T-helper 2 cell treated with Interferon-gamma antibody and Interleukin-4, amounts not matched to agents 5 μg/mL and 100 μg/mL, for 36 hours (primary cell): ENCODE measurements around the gene SHLD1.
"Not testable (repeated sequence)": the region's sequence is repeated elsewhere in the genome, so short reads cannot be mapped to it uniquely, and the experiment has no call there.

ENCODE experiments used
- DNase-seq: peaks from one replicate; pipeline ENCODE4 v3.0.0; 2021; ENCODE audit warnings: low spot score
- H3K27ac Mint-ChIP-seq: one replicate; pipeline ENCODE4 v1.8.0; 2021; ENCODE audit warnings: mild to moderate bottlenecking, mixed read lengths
- H3K27me3 Mint-ChIP-seq: one replicate; pipeline ENCODE4 v1.8.0; 2021; ENCODE audit warnings: low read depth, mixed read lengths
- H3K36me3 Mint-ChIP-seq: one replicate; pipeline ENCODE4 v1.8.0; 2021; ENCODE audit warnings: low read depth, mixed read lengths
- H3K4me1 Mint-ChIP-seq: one replicate; pipeline ENCODE4 v1.8.0; 2021; ENCODE audit warnings: low read depth, mixed read lengths
- H3K4me3 Mint-ChIP-seq: one replicate; pipeline ENCODE4 v1.8.0; 2022; ENCODE audit warnings: mild to moderate bottlenecking, moderate library complexity, mixed read lengths
- H3K9me3 Mint-ChIP-seq: one replicate; pipeline ENCODE4 v1.8.0; 2021; ENCODE audit warnings: mixed read lengths

The SHLD1 gene

DNA sequence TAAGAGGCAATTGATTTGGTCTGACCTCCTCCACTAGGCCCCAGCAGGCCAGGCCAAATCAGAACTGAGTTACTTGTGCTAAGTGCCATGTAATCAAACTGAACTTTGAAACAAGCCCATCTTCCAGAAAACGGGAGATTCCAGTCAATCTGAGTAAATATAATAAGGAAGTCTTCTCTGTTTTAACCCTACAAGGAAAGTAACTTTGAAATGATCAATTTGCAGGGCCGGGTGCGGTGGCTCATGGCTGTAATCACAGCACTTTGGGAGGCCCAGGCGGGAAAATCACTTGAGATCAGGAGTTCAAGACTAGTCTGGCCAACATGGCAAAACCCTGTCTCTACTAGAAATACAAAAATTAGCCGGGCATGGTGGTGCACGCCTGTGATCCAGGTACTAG, 2.0 kb upstream of the SHLD1 start:
- no peaks in the 10 kb centered on the region for H3K27me3 Mint-ChIP-seq
- no peak overlapping the region for H3K4me3 Mint-ChIP-seq
- H3K36me3 Mint-ChIP-seq, result peaks cover 12% of the 10 kb centered on the region
- DNase-seq, result no peak
- peaks cover 15% of the 10 kb centered on the region for H3K4me1 Mint-ChIP-seq
- H3K27ac Mint-ChIP-seq, result no peak overlapping the region
- H3K9me3 Mint-ChIP-seq, result peaks cover 4% of the 10 kb centered on the region

DNA sequence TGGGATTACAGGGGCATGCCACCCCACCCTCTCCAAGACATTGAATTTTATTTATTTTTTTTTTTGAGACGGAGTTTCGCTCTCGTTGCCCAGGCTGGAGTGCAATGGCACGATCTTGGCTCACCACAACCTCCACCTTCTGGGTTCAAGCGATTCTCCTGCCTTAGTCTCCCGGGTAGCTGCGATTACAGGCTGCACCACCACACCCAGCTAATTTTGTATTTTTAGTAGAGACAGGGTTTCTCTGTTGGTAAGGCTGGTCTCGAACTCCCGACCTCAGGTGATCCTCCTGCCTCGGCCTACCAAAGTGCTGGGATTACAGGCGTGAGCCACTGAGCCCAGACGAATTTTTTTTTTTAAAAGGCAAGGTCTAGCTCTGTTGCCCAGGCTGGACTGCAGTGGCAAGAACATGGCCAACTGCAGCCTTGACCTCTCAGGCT, 669 bp upstream of the SHLD1 start:
- not testable (repeated sequence) for H3K27ac Mint-ChIP-seq, H3K27me3 Mint-ChIP-seq, DNase-seq, H3K4me3 Mint-ChIP-seq, H3K9me3 Mint-ChIP-seq
- peaks cover 15% of the 10 kb centered on the region for H3K4me1 Mint-ChIP-seq
- peaks cover 12% of the 10 kb centered on the region for H3K36me3 Mint-ChIP-seq

DNA sequence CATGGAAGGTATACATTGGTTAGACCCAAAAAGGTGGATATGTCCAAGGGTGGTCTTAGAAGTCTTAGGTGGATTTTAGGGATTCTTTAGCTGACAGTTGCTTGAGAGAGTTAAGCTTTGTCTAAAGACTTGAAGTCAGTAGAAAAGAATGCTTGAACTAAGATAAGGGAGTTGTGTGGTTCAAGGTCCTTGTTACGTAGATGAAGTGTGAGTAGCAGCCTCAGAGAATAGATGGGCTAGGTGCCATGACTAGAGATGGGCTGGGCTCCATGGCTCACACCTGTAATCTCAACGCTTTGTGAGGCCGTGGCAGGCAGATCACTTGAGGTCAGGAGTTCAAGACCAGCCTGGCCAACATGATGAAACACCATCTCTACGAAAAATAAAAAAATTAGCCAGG, 1.7 kb downstream of the SHLD1 start:
- no peak for DNase-seq
- H3K4me1 Mint-ChIP-seq, result peaks cover 16% of the 10 kb centered on the region
- H3K9me3 Mint-ChIP-seq, result peaks cover 4% of the 10 kb centered on the region
- H3K4me3 Mint-ChIP-seq, result peak overlapping the region; percentile 90
- H3K36me3 Mint-ChIP-seq, result peaks cover 12% of the 10 kb centered on the region
- H3K27ac Mint-ChIP-seq, result no peak overlapping the region
- no peaks in the 10 kb centered on the region for H3K27me3 Mint-ChIP-seq

DNA sequence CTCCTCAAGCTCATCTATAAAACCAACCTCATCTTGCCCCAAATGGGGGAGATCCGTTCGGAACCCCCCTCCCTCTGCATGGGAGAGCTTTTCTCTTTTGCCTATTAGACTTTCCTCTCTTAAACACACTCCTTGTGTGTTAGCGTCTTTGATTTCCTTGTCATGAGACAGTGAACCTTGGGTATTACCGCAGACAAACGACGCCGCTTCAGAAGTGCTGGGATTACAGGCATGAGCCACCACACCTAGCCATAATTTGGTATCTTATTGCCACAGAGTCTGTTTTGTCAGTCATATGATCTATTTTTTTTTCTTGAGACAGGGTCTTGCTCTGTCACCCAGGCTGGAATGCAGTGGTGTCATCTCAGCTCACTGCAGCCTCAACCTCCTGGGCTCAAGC, 3.6 kb downstream of the SHLD1 start:
- peaks cover 16% of the 10 kb centered on the region for H3K4me1 Mint-ChIP-seq
- H3K4me3 Mint-ChIP-seq, result no peak overlapping the region
- H3K36me3 Mint-ChIP-seq, result peaks cover 17% of the 10 kb centered on the region
- no peaks in the 10 kb centered on the region for H3K27me3 Mint-ChIP-seq
- DNase-seq, result no peak
- H3K27ac Mint-ChIP-seq, result no peak overlapping the region
- H3K9me3 Mint-ChIP-seq, result peaks cover 4% of the 10 kb centered on the region

DNA sequence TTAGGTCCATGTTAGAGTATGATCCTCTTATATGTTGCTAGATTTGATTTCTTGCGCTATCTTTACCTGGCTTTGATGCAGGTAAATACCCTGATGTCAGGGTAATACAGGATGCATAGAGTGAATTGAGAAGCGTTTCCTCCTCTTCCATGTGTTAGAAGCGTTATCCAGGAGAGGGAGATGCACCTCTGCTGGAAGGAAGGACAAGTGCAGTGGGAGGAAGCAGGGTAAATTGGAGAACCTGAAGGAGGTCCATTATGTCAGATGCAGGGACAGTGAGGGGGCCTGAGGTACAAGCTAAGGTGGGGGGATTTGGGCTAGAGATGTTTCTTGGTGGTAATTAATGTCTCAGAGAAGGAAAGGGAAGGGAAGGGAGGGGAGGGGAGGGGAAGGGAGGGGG, 7.7 kb downstream of the SHLD1 start:
- Mint-ChIP-seq H3K27ac (no peak overlapping the region), H3K4me3 (no peak overlapping the region), H3K27me3 (no peaks in the 10 kb centered on the region), H3K9me3 (no peaks in the 10 kb centered on the region), H3K4me1 (peaks cover 21% of the 10 kb centered on the region), H3K36me3 (peaks cover 23% of the 10 kb centered on the region)
- no peak for DNase-seq

DNA sequence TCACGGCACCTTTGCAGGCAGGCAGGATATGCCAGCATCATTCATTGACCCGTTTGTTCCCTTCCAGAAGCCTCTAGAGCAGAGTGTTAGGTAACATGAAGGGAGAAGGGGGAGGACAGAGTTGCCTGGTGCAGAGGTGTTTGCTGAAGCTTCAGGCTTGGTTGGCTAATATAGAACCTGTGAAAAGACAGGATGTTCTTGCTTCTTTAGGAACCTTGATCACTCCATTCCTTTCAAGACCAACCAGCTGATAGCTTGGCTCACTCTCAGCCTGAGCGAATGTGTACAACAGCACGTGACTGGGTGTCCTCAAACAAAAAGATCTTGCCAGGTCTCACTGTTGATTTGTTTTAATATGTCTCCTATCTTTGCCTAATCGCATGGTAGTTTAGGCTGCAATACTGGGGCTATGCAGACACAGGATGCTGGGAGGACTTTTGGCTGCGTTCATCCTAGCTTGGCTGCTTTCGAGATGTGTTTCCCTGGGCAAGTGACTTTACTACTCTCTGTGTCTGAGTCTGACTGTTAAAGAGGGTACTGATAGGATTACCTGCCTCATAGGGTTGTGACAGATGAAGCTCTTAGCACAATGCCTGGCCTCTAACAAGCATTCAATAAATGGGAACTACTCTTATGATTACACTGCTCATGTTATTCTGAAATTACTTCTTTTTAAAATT, 16.0 kb downstream of the SHLD1 start:
- Mint-ChIP-seq H3K4me3 (no peak overlapping the region), H3K4me1 (peaks cover 15% of the 10 kb centered on the region), H3K27ac (no peak overlapping the region), H3K27me3 (no peaks in the 10 kb centered on the region), H3K36me3 (peaks cover 23% of the 10 kb centered on the region), H3K9me3 (no peaks in the 10 kb centered on the region)
- DNase-seq, result no peak

DNA sequence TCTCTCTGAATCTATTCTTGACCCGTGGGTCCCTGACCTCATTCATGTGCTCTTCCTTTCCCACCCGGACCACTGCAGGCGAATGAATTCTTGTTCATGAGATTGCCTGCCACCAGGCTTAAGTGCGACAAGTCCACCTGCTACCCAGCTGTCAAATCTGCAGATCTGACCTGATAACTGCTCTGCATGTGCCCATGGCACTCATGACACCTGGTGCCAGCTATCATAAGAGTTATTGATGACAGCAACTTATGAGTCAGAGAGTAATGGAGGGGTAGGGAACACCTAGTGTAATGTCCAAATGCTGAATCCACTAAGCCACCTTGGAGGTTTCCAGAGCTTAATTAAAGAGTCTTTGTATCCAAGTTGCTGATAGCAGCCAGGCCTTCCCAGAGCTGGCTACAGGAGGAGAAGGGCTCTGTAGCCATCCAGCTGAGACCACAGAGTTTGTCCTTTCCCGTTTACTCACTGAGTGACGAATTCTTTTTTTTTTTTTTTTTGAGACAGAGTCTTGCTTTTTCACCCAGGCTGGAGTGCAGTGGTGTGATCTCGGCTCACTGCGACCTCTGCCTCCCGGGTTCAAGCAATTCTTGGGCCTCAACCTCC, 17.4 kb downstream of the SHLD1 start:
- Mint-ChIP-seq H3K36me3 (peaks cover 23% of the 10 kb centered on the region), H3K4me1 (peaks cover 12% of the 10 kb centered on the region), H3K9me3 (no peaks in the 10 kb centered on the region), H3K4me3 (no peak overlapping the region), H3K27ac (no peak overlapping the region), H3K27me3 (no peaks in the 10 kb centered on the region)
- no peak for DNase-seq

DNA sequence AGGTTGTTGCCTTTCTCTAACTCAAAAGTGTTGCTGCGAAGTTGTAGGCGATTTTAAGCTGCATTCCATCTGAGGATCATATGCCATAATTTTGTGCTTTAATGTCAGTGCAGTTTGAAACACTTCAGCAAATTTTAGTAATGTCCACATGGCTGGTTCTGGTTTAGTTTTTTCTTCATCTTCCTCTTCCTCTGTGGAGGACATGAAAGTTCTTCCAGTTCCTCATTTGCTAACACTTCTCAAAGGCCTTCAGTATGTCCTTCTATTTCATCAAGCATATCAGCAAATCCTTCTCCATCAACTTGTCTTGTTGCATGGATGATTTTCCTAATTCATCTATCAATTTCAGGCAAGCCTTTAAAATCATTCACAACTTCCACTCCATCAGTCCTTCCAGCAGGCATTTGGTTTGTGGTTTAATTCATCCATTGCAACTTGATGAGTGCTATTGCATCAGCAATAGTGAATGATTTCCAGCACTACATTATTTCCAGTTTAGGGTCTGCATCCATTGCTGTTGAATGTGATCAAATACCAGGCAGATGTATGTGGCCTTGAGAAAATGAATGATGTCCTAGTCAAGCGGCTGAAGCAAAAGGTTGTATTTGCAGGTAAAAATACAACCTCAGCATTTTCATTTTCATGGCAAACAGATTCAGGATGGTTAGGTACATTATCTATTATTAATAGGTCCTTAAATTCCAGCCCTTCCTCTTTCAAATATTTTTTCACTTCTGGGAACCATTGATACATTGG, 20.2 kb downstream of the SHLD1 start:
- H3K36me3 Mint-ChIP-seq, result peaks cover 32% of the 10 kb centered on the region
- peaks cover 10% of the 10 kb centered on the region for H3K4me1 Mint-ChIP-seq
- no peaks in the 10 kb centered on the region for H3K9me3 Mint-ChIP-seq
- no peak overlapping the region for H3K4me3 Mint-ChIP-seq
- H3K27ac Mint-ChIP-seq, result no peak overlapping the region
- no peaks in the 10 kb centered on the region for H3K27me3 Mint-ChIP-seq
- no peak for DNase-seq

DNA sequence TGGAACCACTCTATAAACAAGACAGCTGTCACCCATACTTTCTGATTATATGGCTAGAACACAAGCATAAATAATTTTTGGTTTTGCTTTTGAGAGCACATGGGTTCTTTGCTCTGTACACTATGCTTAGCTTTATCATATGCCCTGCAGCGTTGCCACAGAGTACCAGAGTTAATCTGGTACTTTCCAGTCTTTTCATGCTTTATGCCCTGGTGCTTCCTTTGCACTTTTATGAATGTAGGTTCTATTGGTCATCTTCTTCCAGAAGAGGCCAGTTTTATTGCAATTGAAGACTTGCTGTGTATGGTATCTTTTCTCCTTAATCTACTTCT, 20.8 kb downstream of the SHLD1 start:
- Mint-ChIP-seq H3K27ac (no peak overlapping the region), H3K4me1 (peaks cover 10% of the 10 kb centered on the region), H3K4me3 (no peak overlapping the region)

DNA sequence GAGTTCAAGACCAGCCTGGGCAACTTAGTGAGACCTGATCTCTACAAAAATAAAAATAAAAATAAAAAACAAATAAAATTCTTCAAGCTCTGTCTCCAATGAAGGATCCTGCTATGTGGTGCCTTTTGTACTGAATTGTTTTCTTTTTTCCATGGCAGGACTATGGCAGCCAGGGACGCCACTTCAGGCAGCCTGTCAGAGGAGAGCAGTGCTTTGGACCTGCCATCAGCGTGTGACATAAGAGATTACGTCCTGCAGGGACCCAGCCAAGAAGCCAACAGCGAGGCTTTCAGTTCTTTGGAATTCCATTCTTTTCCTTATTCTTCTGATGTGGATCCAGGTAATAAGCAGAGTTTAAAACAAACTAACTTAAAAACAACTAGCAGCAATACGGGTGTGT, 22.5 kb downstream of the SHLD1 start:
- H3K27ac Mint-ChIP-seq, result no peak overlapping the region

More for the DNA sequence above, 20.8 kb downstream of the SHLD1 start:
- Mint-ChIP-seq H3K27me3 (no peaks in the 10 kb centered on the region), H3K9me3 (no peaks in the 10 kb centered on the region), H3K36me3 (peaks cover 35% of the 10 kb centered on the region)
- DNase-seq, result no peak

DNA sequence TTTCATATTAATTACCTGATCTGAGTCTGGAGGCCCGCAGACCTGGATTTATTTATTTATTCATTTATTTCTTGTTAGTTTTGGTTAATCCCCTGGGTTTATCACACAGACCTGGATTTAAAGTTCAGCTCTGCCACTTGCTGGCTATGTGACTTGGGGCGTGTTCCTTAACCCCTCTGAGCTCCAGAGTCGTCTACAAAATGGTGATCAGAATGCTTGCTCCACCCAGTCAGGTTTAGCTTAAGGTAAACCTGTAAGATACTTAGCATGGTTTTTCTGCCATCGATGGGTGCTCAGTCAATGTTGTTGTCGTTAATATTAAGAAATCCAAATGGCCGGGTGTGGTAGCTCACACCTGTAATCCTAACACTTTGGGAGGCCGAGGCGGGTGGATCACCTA, 23.4 kb downstream of the SHLD1 start:
- Mint-ChIP-seq H3K4me1 (peaks cover 10% of the 10 kb centered on the region), H3K4me3 (no peak overlapping the region), H3K36me3 (peaks cover 35% of the 10 kb centered on the region), H3K27me3 (no peaks in the 10 kb centered on the region), H3K9me3 (no peaks in the 10 kb centered on the region), H3K27ac (no peak overlapping the region)
- DNase-seq, result no peak

More for the DNA sequence above, 22.5 kb downstream of the SHLD1 start:
- Mint-ChIP-seq H3K27me3 (no peaks in the 10 kb centered on the region), H3K9me3 (no peaks in the 10 kb centered on the region), H3K4me1 (peaks cover 10% of the 10 kb centered on the region), H3K4me3 (no peak overlapping the region), H3K36me3 (peaks cover 32% of the 10 kb centered on the region)
- DNase-seq, result no peak

DNA sequence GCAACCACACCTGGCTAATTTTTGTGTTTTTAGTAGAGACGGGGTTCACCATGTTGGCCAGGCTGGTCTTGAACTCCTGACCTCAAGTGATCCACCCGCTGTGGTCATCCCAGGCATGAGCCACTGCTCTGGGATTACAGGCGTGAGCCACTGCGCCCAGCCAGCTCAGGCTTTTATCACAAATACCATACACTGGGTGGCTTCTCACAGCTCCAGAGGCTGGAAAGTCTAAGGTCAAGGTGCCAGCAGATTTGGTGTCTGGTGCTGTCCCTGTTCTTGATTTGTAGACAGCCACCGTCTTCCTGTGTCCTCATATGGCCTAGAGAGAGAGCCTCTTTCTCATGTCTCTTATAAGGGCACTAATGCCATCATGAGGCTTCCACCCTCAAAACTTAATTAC, 25.9 kb downstream of the SHLD1 start:
- Mint-ChIP-seq H3K4me3 (no peak overlapping the region), H3K9me3 (no peaks in the 10 kb centered on the region), H3K36me3 (peaks cover 38% of the 10 kb centered on the region), H3K4me1 (peaks cover 12% of the 10 kb centered on the region), H3K27ac (no peak overlapping the region), H3K27me3 (no peaks in the 10 kb centered on the region)
- DNase-seq, result no peak

DNA sequence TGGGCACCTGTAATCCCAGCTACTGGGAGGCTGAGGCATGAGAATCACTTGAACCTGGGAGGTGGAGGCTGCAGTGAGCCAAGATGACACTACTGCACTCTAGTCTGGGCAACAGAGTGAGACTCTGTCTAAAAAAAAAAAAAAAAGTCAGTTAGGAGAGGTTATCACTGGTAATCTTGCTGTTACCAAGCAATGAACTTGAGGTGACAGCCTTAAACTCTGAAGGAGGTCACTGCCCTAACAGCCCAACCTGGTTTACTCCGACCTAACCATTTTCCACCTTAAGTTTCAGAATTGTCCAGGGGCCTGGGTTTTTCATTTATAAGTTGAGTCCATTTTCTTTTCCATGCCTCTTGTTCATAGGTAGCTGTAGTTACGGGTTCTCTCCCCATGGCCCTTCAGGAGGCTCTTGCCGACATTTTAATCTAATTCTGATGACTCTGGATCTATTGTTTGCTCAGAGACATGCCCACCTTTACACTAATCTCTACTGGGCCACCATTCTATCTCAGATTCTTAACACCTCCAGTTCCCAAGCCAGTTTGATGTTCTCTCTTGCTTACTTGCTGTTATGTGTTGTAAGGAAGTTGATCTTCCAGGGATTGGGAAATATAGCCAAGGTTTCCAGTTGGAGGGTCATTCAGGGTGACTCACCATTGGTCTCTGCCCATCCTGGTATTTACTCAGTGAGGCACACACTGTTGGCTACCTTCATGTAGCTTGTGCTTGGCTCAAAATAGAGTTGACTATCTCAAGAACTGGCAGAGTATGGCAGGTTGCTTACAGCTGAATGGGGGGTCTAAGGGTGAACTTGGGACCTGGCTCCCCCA, 29.1 kb downstream of the SHLD1 start:
- H3K27ac Mint-ChIP-seq, result no peak overlapping the region
- no peaks in the 10 kb centered on the region for H3K9me3 Mint-ChIP-seq
- no peak for DNase-seq
- H3K27me3 Mint-ChIP-seq, result no peaks in the 10 kb centered on the region
- H3K4me3 Mint-ChIP-seq, result no peak overlapping the region
- peaks cover 9% of the 10 kb centered on the region for H3K4me1 Mint-ChIP-seq
- H3K36me3 Mint-ChIP-seq, result peaks cover 37% of the 10 kb centered on the region

DNA sequence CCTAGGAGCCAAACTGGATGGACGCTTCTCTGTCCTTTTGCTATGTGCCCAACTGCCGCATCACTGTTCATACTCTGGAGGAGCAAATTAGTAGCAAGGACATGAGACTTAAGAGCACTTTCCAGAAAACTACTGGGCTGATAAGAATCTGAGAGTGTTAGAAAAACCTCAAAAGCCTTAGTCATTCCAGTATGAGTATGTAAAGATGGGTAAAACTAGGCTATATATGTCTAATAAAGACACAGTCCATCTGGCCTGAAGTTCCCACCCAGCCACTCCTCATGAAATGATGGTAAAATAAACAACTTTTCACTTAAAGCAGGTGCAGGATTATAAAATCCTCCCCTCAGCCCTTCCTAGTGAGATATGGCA, 30.6 kb downstream of the SHLD1 start:
- Mint-ChIP-seq H3K4me1 (peaks cover 9% of the 10 kb centered on the region), H3K9me3 (no peaks in the 10 kb centered on the region), H3K27ac (peak overlapping the region; percentile 9), H3K27me3 (no peaks in the 10 kb centered on the region), H3K36me3 (peaks cover 26% of the 10 kb centered on the region), H3K4me3 (peak overlapping the region; percentile 5)
- no peak for DNase-seq
